Measurements from ENCODE around the gene TSPAN18.

TSPAN18 gene

GRCh38 chr11:44966694-44967093 lies 239.9 kb downstream of the TSPAN18 start:
- TF ChIP-seq CTCF (IDR thresholded peaks at IDR 0.05; ENCODE audit: low read depth, low read length, missing control alignments) = no peak
- no peak overlapping the region for H3K4me3 ChIP-seq (ENCODE audit: low read depth, low read length)
- no peak overlapping the region for H3K27ac ChIP-seq
- no peak for DNase-seq
- in situ Hi-C loops (cut with HindIII; ENCODE audit: low pct_ligation_motif_present, low sequenced_read_pairs) = no loop called here
- H3K36me3 ChIP-seq (replicated peaks) = no peaks in the 10 kb centered on the region
- no peaks in the 10 kb centered on the region for H3K27me3 ChIP-seq (replicated peaks)

- in situ Hi-C loops (cut with HindIII; ENCODE audit: low pct_ligation_motif_present, low sequenced_read_pairs) = no loop called here
- TF ChIP-seq CTCF (IDR thresholded peaks at IDR 0.05; ENCODE audit: low read depth, low read length, missing control alignments) = no peak
Observed at GRCh38 chr11:44967930-44968496, 241.3 kb downstream of the TSPAN18 start.

GRCh38 chr11:44968510-44968909 lies 241.7 kb downstream of the TSPAN18 start:
- in situ Hi-C loops (cut with HindIII; ENCODE audit: low pct_ligation_motif_present, low sequenced_read_pairs) = no loop called here
- no peak for DNase-seq
- H3K27me3 ChIP-seq (replicated peaks) = peaks cover 3% of the 10 kb centered on the region
- no peak overlapping the region for H3K27ac ChIP-seq
- TF ChIP-seq CTCF (IDR thresholded peaks at IDR 0.05; ENCODE audit: low read depth, low read length, missing control alignments) = no peak
- no peak overlapping the region for H3K4me3 ChIP-seq (ENCODE audit: low read depth, low read length)
- no peaks in the 10 kb centered on the region for H3K36me3 ChIP-seq (replicated peaks)

More at GRCh38 chr11:44967930-44968496, 241.3 kb downstream of the TSPAN18 start:
- DNase-seq = no peak
- Histone ChIP-seq H3K4me3 (ENCODE audit: low read depth, low read length) (no peak overlapping the region), H3K27me3 (replicated peaks) (peaks cover 3% of the 10 kb centered on the region), H3K36me3 (replicated peaks) (no peaks in the 10 kb centered on the region), H3K27ac (no peak overlapping the region)

- no peak for TF ChIP-seq CTCF (IDR thresholded peaks at IDR 0.05; ENCODE audit: low read depth, low read length, missing control alignments)
- H3K36me3 ChIP-seq (replicated peaks) = no peaks in the 10 kb centered on the region
- DNase-seq = no peak
- in situ Hi-C loops (cut with HindIII; ENCODE audit: low pct_ligation_motif_present, low sequenced_read_pairs) = no loop called here
- no peak overlapping the region for H3K4me3 ChIP-seq (ENCODE audit: low read depth, low read length)
- peaks cover 3% of the 10 kb centered on the region for H3K27me3 ChIP-seq (replicated peaks)
- H3K27ac ChIP-seq = no peak overlapping the region
Observed at GRCh38 chr11:44969651-44970252, 243.0 kb downstream of the TSPAN18 start.

- Histone ChIP-seq H3K36me3 (replicated peaks) (no peaks in the 10 kb centered on the region), H3K27me3 (replicated peaks) (peaks cover 3% of the 10 kb centered on the region), H3K4me3 (ENCODE audit: low read depth, low read length) (no peak overlapping the region), H3K27ac (no peak overlapping the region)
- TF ChIP-seq CTCF (IDR thresholded peaks at IDR 0.05; ENCODE audit: low read depth, low read length, missing control alignments) = no peak
- in situ Hi-C loops (cut with HindIII; ENCODE audit: low pct_ligation_motif_present, low sequenced_read_pairs) = no loop called here
- DNase-seq = no peak
Observed at GRCh38 chr11:44970293-44970692, 243.5 kb downstream of the TSPAN18 start.

- DNase-seq = no peak
- Histone ChIP-seq H3K27ac (no peak overlapping the region), H3K36me3 (replicated peaks) (no peaks in the 10 kb centered on the region), H3K27me3 (replicated peaks) (peaks cover 3% of the 10 kb centered on the region), H3K4me3 (ENCODE audit: low read depth, low read length) (no peak overlapping the region)
- no peak for TF ChIP-seq CTCF (IDR thresholded peaks at IDR 0.05; ENCODE audit: low read depth, low read length, missing control alignments)
- in situ Hi-C loops (cut with HindIII; ENCODE audit: low pct_ligation_motif_present, low sequenced_read_pairs) = no loop called here
Observed at GRCh38 chr11:44971185-44971584, 244.4 kb downstream of the TSPAN18 start.

All from brain microvascular endothelial cell (primary cell).